Activated CD8-positive, alpha-beta memory T cell treated with anti-CD3 and anti-CD28 coated beads, Interleukin-2, amount 50 U/mL, for 4 hours (primary cell): ENCODE measurements around the gene AARSD1.
A peak's percentile ranks its signal among the peaks of the same experiment; 100 is the strongest.
"Not testable (repeated sequence)": the region's sequence is repeated elsewhere in the genome, so short reads cannot be mapped to it uniquely, and the experiment has no call there.

Experiments
- DNase-seq: peaks from one replicate; pipeline ENCODE4 v3.0.0-alpha.2; 2020

AARSD1 gene

GRCh38 chr17:42980766-42981397 lies 16.6 kb upstream of the AARSD1 start:
- peak; percentile 54 for DNase-seq

DNA sequence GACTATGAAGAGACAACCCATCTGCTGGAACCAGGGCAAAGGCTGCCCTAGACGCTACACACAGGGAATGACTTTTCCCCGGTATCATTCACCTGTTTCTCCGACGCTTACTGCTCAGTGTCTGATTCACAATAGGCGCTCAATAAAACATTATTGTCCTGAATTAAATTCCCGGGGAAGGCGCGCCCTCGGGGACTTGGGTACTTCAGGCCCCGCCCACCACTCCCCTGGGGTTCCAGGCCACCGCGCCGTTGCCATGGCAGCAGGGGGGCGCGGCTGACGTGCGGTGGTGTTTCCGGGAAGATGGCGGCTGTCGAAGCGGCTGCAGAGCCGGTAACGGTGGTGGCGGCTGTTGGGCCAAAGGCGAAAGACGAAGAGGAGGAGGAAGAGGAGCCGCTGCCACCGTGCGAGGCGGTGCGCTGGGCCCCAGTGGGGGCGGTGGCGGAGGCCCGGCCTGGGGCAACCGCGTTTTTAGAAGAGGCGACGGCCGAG lies 16.1 kb upstream of the AARSD1 start, which contains the start of gene RUNDC1:
TSS of gene RUNDC1 (plus strand) at position 292 of the 492 bp plus-strand sequence. CDS start at position 304, 12 bp downstream.
- DNase-seq, result peak; percentile 94

DNA sequence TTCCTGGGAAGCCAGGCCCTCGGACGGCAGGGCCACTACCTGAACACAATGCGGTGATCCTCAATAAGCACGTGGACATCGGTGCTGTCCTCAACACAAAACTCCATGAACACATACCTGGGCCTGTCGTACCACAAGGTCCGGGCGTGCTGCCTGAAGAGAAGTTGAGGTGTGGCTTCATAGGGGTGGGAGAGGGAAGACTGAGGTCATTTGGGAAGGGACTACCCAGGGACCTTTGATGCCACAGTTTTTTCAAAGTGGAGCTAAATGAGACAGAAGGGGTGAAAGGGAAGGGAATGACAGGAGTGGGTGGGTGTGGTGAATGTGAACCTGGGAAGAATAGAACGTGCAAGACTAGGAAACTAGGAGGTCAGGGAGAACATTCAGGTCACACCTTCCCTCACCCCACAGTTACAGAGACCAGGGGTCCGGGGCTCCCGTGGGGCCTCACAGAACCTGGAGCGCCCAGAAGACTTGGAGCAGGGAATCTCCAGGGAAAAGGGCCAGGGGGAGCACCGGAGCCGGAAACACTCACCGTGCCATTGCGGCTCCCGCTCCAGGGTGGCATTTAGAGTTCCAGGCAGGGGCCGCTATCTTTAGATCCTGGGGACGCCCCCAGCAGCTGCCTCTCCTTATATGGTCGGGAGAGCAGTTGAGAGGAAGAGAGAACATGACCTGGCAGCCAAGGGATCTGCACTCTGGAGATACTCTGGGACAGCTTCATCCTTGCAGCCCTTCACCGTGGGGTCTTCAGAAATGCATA lies 15.4 kb upstream of the AARSD1 start, which contains the start of gene PTGES3L:
TSS of gene PTGES3L (minus strand) at position 570 of the 763 bp plus-strand sequence. CDS start at position 543, 27 bp downstream.
- no peak for DNase-seq

GRCh38 chr17:42975701-42976100 lies 11.4 kb upstream of the AARSD1 start:
- DNase-seq, result not testable (repeated sequence)

DNA sequence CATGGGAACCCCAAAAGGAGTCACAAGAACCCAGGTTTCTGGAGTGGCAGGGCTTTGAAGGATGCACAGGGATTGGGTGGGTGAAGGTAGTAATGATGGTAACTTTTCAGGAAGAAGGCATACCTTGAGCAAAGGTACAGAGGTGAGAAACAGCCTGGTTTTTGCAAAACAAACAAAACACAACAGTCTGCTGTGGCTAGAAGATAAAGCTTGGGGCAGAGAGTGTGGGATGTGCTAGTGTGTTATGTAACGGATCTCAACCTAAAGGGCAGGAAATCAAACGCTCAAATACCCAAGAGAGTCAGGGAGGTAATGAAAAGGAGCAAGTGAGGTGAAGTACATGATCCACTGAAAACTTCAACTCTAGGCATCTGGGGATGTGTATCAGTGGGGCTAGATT lies 11.0 kb upstream of the AARSD1 start:
- DNase-seq, result no peak

- not testable (repeated sequence) for DNase-seq
Measured at GRCh38 chr17:42973323-42973722, 9.1 kb upstream of the AARSD1 start.

GRCh38 chr17:42971589-42971988 lies 7.3 kb upstream of the AARSD1 start:
- no peak for DNase-seq

DNA sequence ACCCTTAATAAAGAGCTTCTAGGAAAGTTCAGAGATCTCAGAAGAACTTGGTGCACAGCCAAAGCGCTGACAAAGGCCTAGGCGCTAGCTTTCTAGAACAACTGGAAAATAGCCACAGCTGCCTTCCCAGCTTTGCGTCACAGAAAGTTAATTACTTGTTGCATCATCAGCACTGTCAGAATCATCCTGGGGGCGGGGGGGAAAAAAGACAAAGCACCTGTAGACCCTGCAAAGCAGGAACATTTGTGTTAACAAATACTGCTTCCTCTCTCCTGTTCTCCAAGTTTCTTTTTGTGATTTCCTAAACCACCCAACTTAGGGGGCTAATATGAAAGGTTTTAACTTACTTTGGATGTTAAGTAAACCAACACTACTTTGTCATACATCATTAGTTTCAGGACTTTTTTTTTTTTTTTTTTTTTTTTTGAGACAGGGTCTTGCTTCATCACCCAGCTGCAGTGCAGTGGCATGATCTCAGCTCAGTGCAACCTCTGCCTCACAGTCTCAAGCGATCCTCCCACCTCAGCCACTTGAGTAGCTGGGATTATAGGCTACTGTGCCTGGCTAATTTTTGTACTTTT lies 4.8 kb upstream of the AARSD1 start:
- DNase-seq, result no peak

- no peak for DNase-seq
Measured at GRCh38 chr17:42967925-42968324, 3.7 kb upstream of the AARSD1 start.

GRCh38 chr17:42953669-42954068 lies 10.6 kb downstream of the AARSD1 start:
- DNase-seq, result no peak

- no peak for DNase-seq
Measured at GRCh38 chr17:42950044-42950783, 14.0 kb downstream of the AARSD1 start.

GRCh38 chr17:42946812-42947211 lies 17.4 kb downstream of the AARSD1 start:
- DNase-seq, result no peak

GRCh38 chr17:42944211-42944610 lies 20.0 kb downstream of the AARSD1 start:
- DNase-seq, result no peak

- peak; percentile 27 for DNase-seq
Measured at GRCh38 chr17:42937712-42938596, 26.3 kb downstream of the AARSD1 start.

DNA sequence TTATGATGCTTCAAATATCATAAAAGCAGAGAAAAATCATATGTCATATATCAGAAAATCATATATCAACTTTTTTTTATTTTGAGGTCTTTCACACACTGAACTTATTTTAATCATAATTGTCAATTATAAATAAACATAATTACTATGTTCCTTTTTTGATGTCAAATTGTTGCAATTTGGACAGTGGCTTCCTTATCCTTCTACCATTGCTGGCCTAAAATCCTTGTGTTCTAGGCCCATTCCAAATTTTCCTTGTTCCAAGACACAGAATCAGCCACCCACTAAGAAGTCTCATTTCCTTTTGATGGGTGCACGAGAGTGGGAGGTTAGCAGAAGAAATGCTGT lies 34.8 kb downstream of the AARSD1 start:
- no peak for DNase-seq

- DNase-seq, result no peak
Measured at GRCh38 chr17:42928714-42929496, 35.3 kb downstream of the AARSD1 start.

DNA sequence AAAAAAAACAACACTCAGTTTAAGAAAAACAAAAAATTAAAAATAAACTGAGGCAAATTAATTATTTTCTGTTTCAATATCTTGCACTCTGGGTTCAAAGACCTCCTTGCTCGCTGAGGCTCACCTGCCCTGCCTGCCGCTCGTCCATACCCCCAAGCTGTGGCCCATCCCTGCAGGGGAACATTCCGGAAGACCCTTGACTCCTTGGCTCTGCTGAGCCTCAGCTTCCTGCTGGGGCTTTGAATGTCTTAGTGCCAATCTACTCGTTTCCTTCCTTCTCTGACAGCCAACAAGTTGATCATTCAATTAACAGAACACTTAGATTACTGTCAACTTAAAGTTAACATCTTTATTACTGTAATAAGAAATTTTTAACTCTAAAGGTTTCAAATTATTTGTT lies 39.4 kb downstream of the AARSD1 start:
- no peak for DNase-seq

GRCh38 chr17:42923472-42923871 lies 40.8 kb downstream of the AARSD1 start:
- DNase-seq, result not testable (repeated sequence)

- DNase-seq, result no peak
Measured at GRCh38 chr17:42922294-42922693, 42.0 kb downstream of the AARSD1 start.

DNA sequence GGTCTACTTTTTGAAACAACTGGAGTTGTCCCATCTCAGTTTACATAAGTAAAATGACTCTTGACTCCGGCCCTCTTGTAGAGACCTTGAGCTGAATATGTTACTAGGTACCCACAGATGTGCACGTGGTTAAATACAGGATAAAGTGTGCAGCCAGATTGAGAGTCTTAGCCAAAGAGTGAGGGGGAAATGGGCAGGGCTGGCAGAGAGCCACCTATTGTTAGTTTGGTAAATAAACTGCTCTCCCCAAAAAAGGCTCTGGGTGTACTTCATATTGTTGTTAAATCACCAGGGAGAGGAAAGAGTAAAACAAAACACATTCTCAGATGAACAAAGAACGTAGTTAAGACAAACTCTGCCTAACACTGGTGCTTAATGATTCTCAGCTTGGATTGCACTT lies 43.3 kb downstream of the AARSD1 start:
- DNase-seq, result no peak
